Activated B cell treated with CpG ODN at 0.5 μM for 24 hours (primary cell): ENCODE results near the gene ACSM6. TPM values are rescaled to one million over a fixed set of nuclear protein-coding genes. Genes with fewer than 3 reads are reported as not detected.

Experiments used
- ATAC-seq: fragments of 200-7000 bp; cut with Tn5 transposase; one replicate; pipeline ENCODE4 v1.10.0; 2021; ENCODE audit warnings: low read depth, mild to moderate bottlenecking, moderate library complexity
- CTCF ChIA-PET: fragments of 350-600 bp; sonication (Branson Sonifier 250); formaldehyde crosslinking; loops from one replicate; lab custom pipeline; 2021; ENCODE audit warnings: antibody characterized with exemption; lab: Charles Lee
- POLR2A ChIA-PET: fragments of 350-600 bp; sonication (Branson Sonifier 250); formaldehyde crosslinking; loops from one replicate; lab custom pipeline; 2021; ENCODE audit warnings: antibody characterized with exemption; lab: Charles Lee
- DNase-seq: peaks from one replicate; pipeline ENCODE4 v3.0.0; 2022
- H3K27ac Mint-ChIP-seq: one replicate; pipeline ENCODE4 v1.8.0; 2020; ENCODE audit warnings: mixed read lengths
- H3K27me3 Mint-ChIP-seq: one replicate; pipeline ENCODE4 v1.8.0; 2021; ENCODE audit warnings: mixed read lengths
- H3K36me3 Mint-ChIP-seq: one replicate; pipeline ENCODE4 v1.8.0; 2021; ENCODE audit warnings: low read depth, mixed read lengths
- H3K4me1 Mint-ChIP-seq: one replicate; pipeline ENCODE4 v1.8.0; 2021; ENCODE audit warnings: mixed read lengths
- H3K4me3 Mint-ChIP-seq: one replicate; pipeline ENCODE4 v1.8.0; 2020; ENCODE audit warnings: mild to moderate bottlenecking, mixed read lengths
- H3K9me3 Mint-ChIP-seq: one replicate; pipeline ENCODE4 v1.8.0; 2020; ENCODE audit warnings: mixed read lengths
- intact Hi-C: fragments of 100-400 bp; cut with micrococcal nuclease; formaldehyde crosslinking; loops from one replicate; pipeline ENCODE4 v1.15.1; 2024
- total RNA-seq: library from RNA; stranded (reverse); gene quantifications from 2 replicates; pipeline ENCODE4 v1.2.3, GENCODE V29; 2022
- TF ChIP-seq, protein P1 (sequence below): fragments of 200-600 bp; IDR thresholded peaks from one replicate; pipeline ENCODE4 v1.8.0; 2022; ENCODE audit warnings: antibody characterized with exemption, mild to moderate bottlenecking

Gene ACSM6
- total RNA-seq, 1 donor from 2014 or later: not detected

DNA sequence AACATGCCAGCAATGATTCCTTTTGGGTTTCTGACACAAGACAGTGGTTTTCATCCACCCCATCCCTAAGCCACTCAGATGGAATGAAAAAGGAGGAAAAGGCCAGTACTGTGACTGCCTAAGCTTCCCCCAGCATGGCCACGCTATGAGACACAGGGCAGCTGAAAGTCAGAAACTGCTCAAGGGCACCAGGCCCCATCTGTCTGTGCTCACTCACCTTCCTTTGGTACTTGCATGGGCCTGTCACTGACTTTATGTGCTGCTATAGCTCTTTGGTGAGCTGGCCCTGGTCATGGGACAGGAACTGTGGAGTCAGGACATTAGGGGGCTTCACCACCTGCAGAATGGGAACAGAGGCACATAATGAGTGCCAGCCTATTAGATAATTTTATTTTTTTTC is 21.2 kb upstream of the ACSM6 start:
- no peak for DNase-seq
- Mint-ChIP-seq H3K27ac (no peak overlapping the region), H3K4me1 (no peaks in the 10 kb centered on the region), H3K9me3 (no peaks in the 10 kb centered on the region), H3K27me3 (no peaks in the 10 kb centered on the region), H3K36me3 (no peaks in the 10 kb centered on the region), H3K4me3 (no peak overlapping the region)
- ChIA-PET CTCF (no interaction called here), POLR2A (no interaction called here)
- intact Hi-C loops: no loop called here
- TF ChIP-seq, protein P1, sequence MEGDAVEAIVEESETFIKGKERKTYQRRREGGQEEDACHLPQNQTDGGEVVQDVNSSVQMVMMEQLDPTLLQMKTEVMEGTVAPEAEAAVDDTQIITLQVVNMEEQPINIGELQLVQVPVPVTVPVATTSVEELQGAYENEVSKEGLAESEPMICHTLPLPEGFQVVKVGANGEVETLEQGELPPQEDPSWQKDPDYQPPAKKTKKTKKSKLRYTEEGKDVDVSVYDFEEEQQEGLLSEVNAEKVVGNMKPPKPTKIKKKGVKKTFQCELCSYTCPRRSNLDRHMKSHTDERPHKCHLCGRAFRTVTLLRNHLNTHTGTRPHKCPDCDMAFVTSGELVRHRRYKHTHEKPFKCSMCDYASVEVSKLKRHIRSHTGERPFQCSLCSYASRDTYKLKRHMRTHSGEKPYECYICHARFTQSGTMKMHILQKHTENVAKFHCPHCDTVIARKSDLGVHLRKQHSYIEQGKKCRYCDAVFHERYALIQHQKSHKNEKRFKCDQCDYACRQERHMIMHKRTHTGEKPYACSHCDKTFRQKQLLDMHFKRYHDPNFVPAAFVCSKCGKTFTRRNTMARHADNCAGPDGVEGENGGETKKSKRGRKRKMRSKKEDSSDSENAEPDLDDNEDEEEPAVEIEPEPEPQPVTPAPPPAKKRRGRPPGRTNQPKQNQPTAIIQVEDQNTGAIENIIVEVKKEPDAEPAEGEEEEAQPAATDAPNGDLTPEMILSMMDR: no peak
- ATAC-seq: no peak

DNA sequence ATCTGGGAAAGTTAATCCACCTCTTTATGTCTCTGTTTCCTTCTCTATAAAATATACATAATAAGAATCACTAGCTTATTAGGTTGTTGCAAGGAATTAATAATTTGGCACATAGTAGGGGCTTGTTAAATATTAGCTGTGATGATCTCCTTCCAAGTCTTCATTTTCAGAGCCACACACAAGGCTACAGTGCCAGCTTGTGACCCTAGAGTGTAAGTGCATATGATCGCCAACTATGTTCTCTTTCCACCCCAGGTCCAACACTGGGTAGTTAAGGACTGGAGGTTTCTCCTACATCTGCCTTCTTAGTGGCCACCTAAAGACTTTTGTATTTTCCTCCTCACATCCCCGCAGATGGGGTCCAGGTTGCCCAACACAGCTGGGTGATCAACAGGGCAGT is 17.9 kb upstream of the ACSM6 start:
- intact Hi-C loops: no loop called here
- H3K27ac Mint-ChIP-seq: no peak overlapping the region
- no peaks in the 10 kb centered on the region for H3K9me3 Mint-ChIP-seq
- ChIA-PET CTCF (no interaction called here), POLR2A (no interaction called here)
- H3K4me1 Mint-ChIP-seq: no peaks in the 10 kb centered on the region
- H3K4me3 Mint-ChIP-seq: no peak overlapping the region
- no peaks in the 10 kb centered on the region for H3K36me3 Mint-ChIP-seq
- no peaks in the 10 kb centered on the region for H3K27me3 Mint-ChIP-seq
- no peak for DNase-seq
- TF ChIP-seq, protein P1: no peak
- ATAC-seq: no peak

DNA sequence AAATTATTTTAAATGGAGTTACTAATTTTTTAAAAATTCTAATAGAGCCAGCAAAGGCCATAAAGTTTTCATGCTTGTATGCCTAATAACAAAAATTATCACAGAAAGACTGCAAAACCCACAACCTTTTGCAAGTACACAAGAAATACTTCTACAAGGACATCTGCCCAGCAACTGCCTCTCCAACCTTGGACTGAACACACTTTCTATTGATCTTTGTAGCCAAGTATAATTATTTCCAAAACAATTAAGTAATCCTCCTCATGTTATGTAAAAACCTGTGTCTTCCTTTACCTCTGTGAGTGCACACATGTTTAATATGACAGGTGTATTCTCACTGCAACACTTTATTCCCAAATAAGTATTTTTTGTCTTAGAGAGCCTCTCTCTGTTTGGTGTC is 16.6 kb upstream of the ACSM6 start:
- ChIA-PET CTCF (no interaction called here), POLR2A (no interaction called here)
- intact Hi-C loops: no loop called here
- no peaks in the 10 kb centered on the region for H3K36me3 Mint-ChIP-seq
- H3K27me3 Mint-ChIP-seq: no peaks in the 10 kb centered on the region
- TF ChIP-seq, protein P1: no peak
- no peaks in the 10 kb centered on the region for H3K4me1 Mint-ChIP-seq
- no peaks in the 10 kb centered on the region for H3K9me3 Mint-ChIP-seq
- DNase-seq (no peak), ATAC-seq (no peak)
- no peak overlapping the region for H3K4me3 Mint-ChIP-seq
- H3K27ac Mint-ChIP-seq: no peak overlapping the region

DNA sequence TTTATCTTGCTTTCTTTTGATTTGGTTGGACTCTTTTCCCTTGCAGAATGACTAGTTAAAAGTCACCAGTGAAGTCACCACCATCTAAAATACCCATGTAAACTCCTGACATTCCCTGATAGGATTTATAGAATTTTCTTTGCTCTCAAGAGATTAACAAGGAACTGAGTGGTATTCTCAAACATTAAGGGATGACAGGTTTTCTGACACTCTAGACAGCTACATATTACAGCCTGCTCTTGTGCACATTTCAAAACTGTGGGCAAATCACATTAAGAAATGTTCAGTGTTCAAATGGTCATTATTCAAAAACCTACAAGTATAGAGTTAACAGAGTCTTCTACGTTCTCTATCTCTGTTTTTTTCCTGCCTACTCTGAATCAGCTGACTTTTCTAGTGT is 15.8 kb upstream of the ACSM6 start:
- POLR2A ChIA-PET: no interaction called here
- ATAC-seq (no peak), DNase-seq (no peak)
- TF ChIP-seq, protein P1: no peak
- CTCF ChIA-PET: no interaction called here
- Mint-ChIP-seq H3K27ac (no peak overlapping the region), H3K4me3 (no peak overlapping the region), H3K9me3 (no peaks in the 10 kb centered on the region), H3K36me3 (no peaks in the 10 kb centered on the region), H3K27me3 (no peaks in the 10 kb centered on the region), H3K4me1 (peaks cover 3% of the 10 kb centered on the region)
- intact Hi-C loops: no loop called here

DNA sequence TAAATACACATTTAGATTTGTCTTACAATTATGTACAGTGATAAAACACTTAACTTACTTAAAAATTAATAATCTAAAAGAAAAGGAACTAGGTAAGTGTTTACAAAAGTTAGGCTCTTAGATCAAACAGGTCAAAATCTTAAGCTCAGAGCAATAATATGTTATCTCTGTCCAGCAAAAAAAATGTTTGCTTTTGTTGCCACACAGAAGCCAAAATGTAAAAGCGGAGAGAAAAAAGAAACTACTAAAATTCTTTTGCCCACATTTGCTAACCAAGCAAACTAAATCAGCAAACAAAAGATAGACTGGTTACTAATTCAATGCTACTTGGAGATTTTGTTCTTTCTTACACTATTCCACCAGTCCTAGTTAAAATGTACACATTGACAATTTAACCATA is 15.2 kb upstream of the ACSM6 start:
- DNase-seq: no peak
- Mint-ChIP-seq H3K36me3 (no peaks in the 10 kb centered on the region), H3K4me3 (no peak overlapping the region), H3K4me1 (peaks cover 3% of the 10 kb centered on the region), H3K27me3 (no peaks in the 10 kb centered on the region), H3K27ac (no peak overlapping the region), H3K9me3 (no peaks in the 10 kb centered on the region)
- intact Hi-C loops: no loop called here
- TF ChIP-seq, protein P1: no peak
- ChIA-PET POLR2A (no interaction called here), CTCF (no interaction called here)
- no peak for ATAC-seq
